H1 (cell line): ENCODE measurements around the gene GAPDHS. TPM values are rescaled to one million over a fixed set of nuclear protein-coding genes. Genes with fewer than 3 reads are reported as not detected.

Experiments
- CTCF ChIA-PET: fragments of 300-600 bp; sonication (Branson Sonifier 250); formaldehyde crosslinking; loops from one replicate; lab custom pipeline; 2021; ENCODE audit not compliant: partially characterized antibody; lab: Charles Lee
- POLR2A ChIA-PET: fragments of 300-600 bp; sonication (Branson Sonifier 250); formaldehyde crosslinking; loops from one replicate; lab custom pipeline; 2021; ENCODE audit warnings: inconsistent platforms; ENCODE audit not compliant: partially characterized antibody; lab: Charles Lee
- DNase-seq, 2 experiments: peaks; one replicate each; pipeline versions ENCODE4 v3.0.0 to v3.0.0-alpha.2; 2010 to 2022; ENCODE audit warnings: low spot score in 2 of 2, low read depth in 1 of 2, mixed read lengths in 1 of 2
- FAIRE-seq: peaks from 2 replicates; lab custom pipeline; 2011; peaks lifted over from hg19 to GRCh38; lab: Jason Lieb, UNC
- H2AFZ ChIP-seq: 2 replicates; pipeline ENCODE4 v1.8.1; 2012; ENCODE audit warnings: low read length, inconsistent platforms
- H2AK5ac ChIP-seq: 2 replicates; pipeline ENCODE4 v1.6.1; 2013; ENCODE audit warnings: low read depth, low read length
- H2BK120ac ChIP-seq: replicated peaks from 2 replicates; pipeline ENCODE3; 2013; ENCODE audit warnings: low read depth, low read length, inconsistent platforms
- H2BK12ac ChIP-seq: 2 replicates; pipeline ENCODE4 v1.6.1; 2013; ENCODE audit warnings: low read depth, low read length
- H2BK15ac ChIP-seq: 2 replicates; pipeline ENCODE4 v1.6.1; 2013; ENCODE audit warnings: low read length
- H2BK20ac ChIP-seq: 2 replicates; pipeline ENCODE4 v1.6.1; 2013; ENCODE audit warnings: low read length
- H2BK5ac ChIP-seq: 2 replicates; pipeline ENCODE4 v1.6.1; 2013; ENCODE audit warnings: low read depth, low read length
- H3K14ac ChIP-seq: 2 replicates; pipeline ENCODE4 v1.6.1; 2013; ENCODE audit warnings: inconsistent platforms; ENCODE audit not compliant: insufficient read length
- H3K18ac ChIP-seq: 2 replicates; pipeline ENCODE4 v1.6.1; 2013; ENCODE audit warnings: low read length; ENCODE audit errors: extremely low read depth
- H3K23ac ChIP-seq: 2 replicates; pipeline ENCODE4 v1.6.1; 2013; ENCODE audit warnings: inconsistent platforms; ENCODE audit not compliant: insufficient read length
- H3K23me2 ChIP-seq: 2 replicates; pipeline ENCODE4 v1.6.1; 2013; ENCODE audit warnings: low read depth, low read length
- H3K27ac ChIP-seq: 2 replicates; pipeline ENCODE4 v1.6.1; 2011; ENCODE audit warnings: low read depth, low read length, inconsistent platforms
- H3K27me3 ChIP-seq, 4 experiments: replicated peaks in 1 of 4; 1 replicate in 1 of 4; 2 replicates in 3 of 4; pipeline versions ENCODE4 v1.6.1 to v1.8.1; 2011 to 2013; ENCODE audit warnings: low read length in 3 of 4, mild to moderate bottlenecking in 3 of 4, inconsistent platforms in 2 of 4, mixed read lengths in 2 of 4, moderate library complexity in 1 of 4; ENCODE audit not compliant: control insufficient read depth in 3 of 4, insufficient read depth in 3 of 4; ENCODE audit errors: extremely low read depth in 1 of 4
- H3K36me3 ChIP-seq, 4 experiments: 2 replicates each; pipeline versions ENCODE4 v1.6.1 to v1.8.1; 2011 to 2013; ENCODE audit warnings: mild to moderate bottlenecking in 4 of 4, low read length in 3 of 4, moderate library complexity in 2 of 4, control low read depth in 1 of 4, inconsistent platforms in 1 of 4; ENCODE audit not compliant: insufficient read depth in 4 of 4, control insufficient read depth in 2 of 4
- H3K4ac ChIP-seq: replicated peaks from 2 replicates; pipeline ENCODE3; 2013; ENCODE audit warnings: low read length, low read depth, mixed read lengths, inconsistent platforms; ENCODE audit not compliant: insufficient read length
- H3K4me1 ChIP-seq, 4 experiments: replicated peaks in 1 of 4; 1 replicate in 1 of 4; 2 replicates in 3 of 4; pipeline versions ENCODE4 v1.6.1 to v1.8.1; 2011 to 2013; ENCODE audit warnings: low read length in 3 of 4, inconsistent platforms in 2 of 4, mixed read lengths in 1 of 4; ENCODE audit not compliant: insufficient read depth in 4 of 4, control insufficient read depth in 3 of 4
- H3K4me2 ChIP-seq, 2 experiments: 2 replicates each; pipeline versions ENCODE4 v1.6.1 to v1.8.1; 2011 to 2013; ENCODE audit warnings: low read depth in 2 of 2, low read length in 2 of 2, control low read depth in 1 of 2, inconsistent platforms in 1 of 2, mild to moderate bottlenecking in 1 of 2; ENCODE audit not compliant: insufficient read depth in 1 of 2
- H3K4me3 ChIP-seq, 4 experiments: fragments of 200-600, 300-600 bp in 1 of 4; sonication (generic), shearing (Covaris generic), sonication (Bioruptor Twin) in 1 of 4; 2 replicates each; pipeline versions ENCODE4 v1.5.1 to v1.8.1; 2011 to 2016; ENCODE audit warnings: low read length in 4 of 4, low read depth in 3 of 4, control low read depth in 2 of 4, inconsistent platforms in 2 of 4, mild to moderate bottlenecking in 2 of 4, mixed read lengths in 1 of 4, moderate library complexity in 1 of 4; ENCODE audit not compliant: insufficient read depth in 2 of 4; ENCODE audit errors: extremely low read depth in 1 of 4
- H3K56ac ChIP-seq: replicated peaks from 2 replicates; pipeline ENCODE3; 2013; ENCODE audit warnings: low read depth, mild to moderate bottlenecking, mixed read lengths, low read length, inconsistent platforms; ENCODE audit not compliant: insufficient read length
- H3K79me1 ChIP-seq: 2 replicates; pipeline ENCODE4 v1.6.1; 2013; ENCODE audit warnings: low read depth, low read length, control low read depth
- H3K79me2 ChIP-seq, 2 experiments: 2 replicates each; pipeline versions ENCODE4 v1.6.1 to v1.8.1; 2012 to 2013; ENCODE audit warnings: low read length in 2 of 2, mild to moderate bottlenecking in 2 of 2, inconsistent platforms in 1 of 2; ENCODE audit not compliant: insufficient read depth in 2 of 2, control insufficient read depth in 1 of 2
- H3K9ac ChIP-seq, 4 experiments: replicated peaks in 1 of 4; 1 replicate in 1 of 4; 2 replicates in 3 of 4; pipeline versions ENCODE4 v1.6.1 to v1.8.1; 2011 to 2013; ENCODE audit warnings: low read depth in 3 of 4, low read length in 3 of 4, control low read depth in 2 of 4, mild to moderate bottlenecking in 2 of 4, moderate library complexity in 2 of 4, inconsistent platforms in 1 of 4; ENCODE audit errors: extremely low read depth in 1 of 4
- H3K9me3 ChIP-seq, 2 experiments: 2 replicates each; pipeline versions ENCODE4 v1.6.1 to v1.8.1; 2012 to 2013; ENCODE audit warnings: mild to moderate bottlenecking in 2 of 2, moderate library complexity in 2 of 2, control low read depth in 1 of 2, inconsistent platforms in 1 of 2, low read depth in 1 of 2, low read length in 1 of 2, mixed read lengths in 1 of 2; ENCODE audit not compliant: insufficient read depth in 2 of 2
- H4K20me1 ChIP-seq, 2 experiments: replicated peaks in 1 of 2; 2 replicates each; pipeline versions ENCODE3 to v1.8.1; 2011 to 2013; ENCODE audit warnings: inconsistent platforms in 2 of 2, low read length in 2 of 2, mild to moderate bottlenecking in 1 of 2; ENCODE audit not compliant: insufficient read depth in 2 of 2, control insufficient read depth in 1 of 2
- H4K5ac ChIP-seq: 2 replicates; pipeline ENCODE4 v1.6.1; 2013; ENCODE audit warnings: low read length, low read depth, mixed read lengths, inconsistent platforms; ENCODE audit not compliant: insufficient read length
- H4K8ac ChIP-seq: 2 replicates; pipeline ENCODE4 v1.8.0; 2013; ENCODE audit warnings: mild to moderate bottlenecking, moderate library complexity, low read length, inconsistent platforms; ENCODE audit not compliant: insufficient read depth; ENCODE audit errors: extremely low read depth
- H4K91ac ChIP-seq: replicated peaks from 2 replicates; pipeline ENCODE3; 2013; ENCODE audit warnings: low read length, mixed read lengths, inconsistent platforms; ENCODE audit not compliant: insufficient read length
- POLR2A ChIP-seq, 2 experiments: IDR thresholded peaks; 1 replicate in 1 of 2; 2 replicates in 1 of 2; pipeline ENCODE4 v1.6.1; 2011; ENCODE audit warnings: low read depth in 2 of 2, low read length in 2 of 2, mild to moderate bottlenecking in 2 of 2; ENCODE audit errors: control extremely low read depth in 1 of 2
- POLR2AphosphoS5 ChIP-seq: IDR thresholded peaks from 2 replicates; pipeline ENCODE4 v1.6.1; 2011; ENCODE audit warnings: low read depth, low read length
- RAD21 ChIP-seq, 2 experiments: IDR thresholded peaks in 1 of 2; conservative IDR thresholded peaks in 1 of 2; 2 replicates each; pipeline ENCODE4 v1.6.1; 2011; ENCODE audit warnings: low read depth in 2 of 2, low read length in 2 of 2, improper control_type of control experiment in 1 of 2, inconsistent platforms in 1 of 2, mild to moderate bottlenecking in 1 of 2, moderate library complexity in 1 of 2
- RBBP5 ChIP-seq: IDR thresholded peaks from 2 replicates; pipeline ENCODE4 v1.7.1; 2012; ENCODE audit warnings: low read depth, mild to moderate bottlenecking, inconsistent platforms, low read length, moderate library complexity, borderline replicate concordance
- SP1 ChIP-seq: IDR thresholded peaks from 2 replicates; pipeline ENCODE4 v1.6.1; 2011; ENCODE audit warnings: low read depth, low read length
- YY1 ChIP-seq: IDR thresholded peaks from 2 replicates; pipeline ENCODE4 v1.6.1; 2011; ENCODE audit warnings: low read depth, mild to moderate bottlenecking, low read length
- WGBS, 2 experiments: shearing (Covaris generic) in 1 of 2; methylation state at CpG; one replicate each; pipeline versions ENCODE4 v1.1.6 to v1.1.7; 2013 to 2015; ENCODE audit warnings: low lambda C conversion rate in 2 of 2, mixed read lengths in 2 of 2, inconsistent platforms in 1 of 2, low coverage in 1 of 2, missing lambda C conversion rate in 1 of 2; ENCODE audit not compliant: insufficient replicate concordance in 2 of 2, insufficient coverage in 1 of 2, insufficient read length in 1 of 2; ENCODE audit errors: extremely low coverage in 1 of 2, missing lambda C conversion rate in 1 of 2; 5-methylcytosine and 5-hydroxymethylcytosine counted together
- polyA plus RNA-seq, 7 experiments: library from polyadenylated mRNA; depleted of rRNA in 3 of 7; stranded (reverse) in 5 of 7; unstranded in 2 of 7; fragments of >200 nt in 5 of 7; fragments of 200-250 nt in 2 of 7; gene quantifications; 1 replicate in 5 of 7; 2 replicates in 1 of 7; 4 replicates in 1 of 7; pipeline versions ENCODE4 v1.2.1 to v1.2.3, GENCODE V29; 2011 to 2013; ENCODE audit warnings: missing spikeins in 2 of 7, mixed read lengths in 2 of 7
- total RNA-seq: library from RNA; stranded (reverse); fragmentation: NEBNext Ultra II Directional; extraction: Animal tissue kit (Norgen Biotek cat#: 25700); gene quantifications from 2 replicates; pipeline ENCODE4 v1.2.1, GENCODE V29; 2021

GAPDHS gene
- total and polyA plus RNA-seq, 2 of the 8 experiments (the other 6 are each of a cell fraction or from before 2014, with no cell fraction given): 0.26 TPM; not detected in 1

GRCh38 chr19:35506011-35506410 is 27.2 kb upstream of the GAPDHS start:
- no peak overlapping the region for H2BK120ac ChIP-seq
- no peak overlapping the region for H2AK5ac ChIP-seq
- peaks cover 0 to 7% (median 7%) of the 10 kb centered on the region in 4 experiments; a peak in 6 of 7 replicates for H3K4me1 ChIP-seq
- peaks cover 0 to 34% of the 10 kb centered on the region in 2 experiments; a peak in 2 of 4 replicates for H3K79me2 ChIP-seq
- peaks cover 2% of the 10 kb centered on the region; the same call in 1 of the 2 replicates for H3K79me1 ChIP-seq
- no peak overlapping the region for H3K14ac ChIP-seq
- H3K27ac ChIP-seq: no peak overlapping the region
- no peak for DNase-seq
- TF ChIP-seq RBBP5 (no peak), YY1 (no peak), SP1 (no peak), POLR2A (IDR thresholded peaks at IDR 0.05; ENCODE audit: control extremely low read depth in 1 of 2, low read depth in 2 of 2, low read length in 2 of 2) (peak in 1 of 2 experiments; percentile 43; a peak in 1 of 3 replicates), RAD21 (IDR thresholded peaks at IDR 0.05 in 1 of 2, conservative IDR thresholded peaks at IDR 0.05 in 1 of 2; ENCODE audit: low read depth in 2 of 2, low read length in 2 of 2) (no peak), POLR2AphosphoS5 (peak; percentile 44; the same call in 1 of the 2 replicates)
- H2BK12ac ChIP-seq: no peak overlapping the region
- no peak overlapping the region for H4K91ac ChIP-seq
- no peak overlapping the region for H3K56ac ChIP-seq
- H3K23ac ChIP-seq: no peak overlapping the region
- H2BK5ac ChIP-seq: no peak overlapping the region
- no peak overlapping the region for H3K4ac ChIP-seq
- POLR2A ChIA-PET: interaction anchor here (0.6 to 7.4 kb wide), 9 partner anchors 8 to 477 kb away, joined by 3 to 110 read pairs (median 8); partner anchors contain the start of gene KRTDAP
- FAIRE-seq: no peak
- H4K20me1 ChIP-seq: peaks cover 0 to 11% of the 10 kb centered on the region in 2 experiments
- no peak overlapping the region for H2AFZ ChIP-seq
- CTCF ChIA-PET: interaction anchor here (0.6 to 4.7 kb wide), 10 partner anchors 8 to 237 kb away, joined by 3 to 32 read pairs (median 4); no protein-coding TSS in a partner anchor
- no peak overlapping the region for H4K5ac ChIP-seq
- no peak overlapping the region for H4K8ac ChIP-seq
- H3K4me3 ChIP-seq: no peak overlapping the region
- H3K27me3 ChIP-seq: no peaks in the 10 kb centered on the region
- no peak overlapping the region for H2BK15ac ChIP-seq
- WGBS, 2 experiments: 92% methylated on average over 6 of the region's 7 CpGs; no CpG with 5 or more reads in 1 of the 2 experiments
- no peaks in the 10 kb centered on the region for H3K9me3 ChIP-seq
- no peak overlapping the region for H3K9ac ChIP-seq
- H3K4me2 ChIP-seq: no peak overlapping the region
- no peak overlapping the region for H2BK20ac ChIP-seq
- H3K18ac ChIP-seq: no peak overlapping the region
- H3K36me3 ChIP-seq: peaks cover 17 to 54% (median 37%) of the 10 kb centered on the region in 4 experiments
- H3K23me2 ChIP-seq: peaks cover 9% of the 10 kb centered on the region
